GM18861 (cell line): ENCODE measurements around the gene PEX7.
"Not testable (repeated sequence)": the region's sequence is repeated elsewhere in the genome, so short reads cannot be mapped to it uniquely, and the experiment has no call there.

Source experiments
- ATAC-seq: cut with Tn5 transposase; IDR thresholded peaks from one replicate; pipeline ENCODE4 v1.9.1; 2021; ENCODE audit not compliant: unreplicated experiment

Gene PEX7

GRCh38 chr6:136893187-136893586 is 70.8 kb downstream of the PEX7 start:
- no peak for ATAC-seq

DNA sequence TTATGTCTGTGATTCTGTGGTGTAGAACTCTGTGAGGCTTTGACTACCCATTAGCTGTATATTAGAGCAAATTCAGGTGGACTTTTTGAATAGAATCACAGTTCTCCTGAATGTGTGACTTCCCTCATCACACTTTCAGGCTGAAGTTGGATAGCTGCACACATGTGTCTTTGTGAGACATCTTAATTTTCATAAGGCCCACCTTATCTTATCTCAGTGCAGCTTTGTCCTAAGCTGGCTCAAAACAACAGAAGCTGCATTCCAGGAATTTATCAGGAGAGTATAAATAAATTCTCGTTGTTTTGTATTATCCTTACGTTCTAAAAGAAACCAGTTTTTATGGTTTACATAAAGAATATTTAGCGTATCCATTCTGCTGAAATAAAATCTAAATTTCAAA is 73.5 kb downstream of the PEX7 start:
- ATAC-seq: no peak

DNA sequence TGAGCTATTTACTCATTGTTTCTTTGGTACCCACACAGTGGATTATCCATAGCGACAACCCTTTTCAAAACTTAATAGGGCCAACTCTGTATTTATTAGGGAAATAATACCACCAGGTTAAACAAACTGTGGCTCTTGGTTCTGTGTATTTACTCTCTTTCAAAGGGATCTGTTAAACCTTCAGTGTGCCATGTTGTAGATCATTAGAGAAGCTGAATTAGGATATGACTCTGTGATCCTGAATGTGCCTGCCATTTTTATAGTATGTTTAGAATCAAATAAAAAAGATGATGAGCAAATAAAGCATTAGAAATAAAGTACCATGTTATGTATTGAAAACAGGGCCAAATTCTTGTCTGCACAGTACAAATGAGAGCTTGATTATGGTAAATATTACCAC is 74.7 kb downstream of the PEX7 start:
- no peak for ATAC-seq

DNA sequence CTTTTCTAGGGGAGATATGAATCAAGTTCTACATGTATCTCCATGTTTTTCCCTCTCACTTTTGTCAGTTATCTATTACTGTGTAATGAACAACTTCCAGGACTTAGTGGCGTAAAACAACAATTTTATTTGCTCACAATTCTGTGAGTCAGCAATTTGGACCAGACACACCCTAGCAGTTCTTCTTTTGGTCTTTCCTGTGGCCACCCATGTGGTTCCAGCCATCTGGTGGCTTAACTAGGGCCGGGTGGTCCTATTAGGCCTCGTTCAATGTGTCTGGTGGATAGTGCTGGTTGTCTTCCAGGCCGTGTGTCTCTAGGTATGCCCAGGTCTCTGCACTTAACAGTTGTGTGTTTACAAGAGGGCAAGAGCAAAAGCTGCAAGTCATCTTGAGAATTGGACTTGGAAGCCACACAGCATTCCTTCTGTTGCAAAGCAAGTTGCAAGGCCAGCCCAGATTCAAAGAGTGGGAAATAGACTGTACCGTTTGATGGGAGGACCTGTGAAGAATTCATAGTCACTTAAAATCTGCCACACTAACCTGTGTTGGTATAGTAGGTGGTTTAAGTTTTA is 78.9 kb downstream of the PEX7 start:
- no peak for ATAC-seq

- not testable (repeated sequence) for ATAC-seq
These were observed 82.1 kb downstream of the PEX7 start for GRCh38 chr6:136904477-136904876.

DNA sequence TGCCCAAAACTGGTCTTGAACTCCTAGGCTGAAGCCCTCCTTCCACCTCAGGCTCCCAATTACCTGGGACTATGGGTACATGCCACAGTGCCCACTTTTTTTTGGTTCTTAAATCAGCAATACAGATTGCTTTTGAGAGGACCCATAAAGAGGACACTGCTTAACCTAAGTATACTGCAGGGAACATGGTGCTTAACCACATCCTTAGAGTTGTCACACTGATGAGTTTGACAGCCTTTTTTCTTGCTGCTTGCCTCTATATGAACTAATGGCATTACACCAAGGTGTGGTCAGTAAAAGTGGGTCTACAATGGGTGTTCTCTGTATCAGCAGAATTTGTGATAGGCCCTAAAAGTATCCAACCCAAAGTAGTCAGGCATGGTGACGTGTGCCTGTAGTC is 92.6 kb downstream of the PEX7 start:
- no peak for ATAC-seq

- ATAC-seq: no peak
These were observed 96.3 kb downstream of the PEX7 start for GRCh38 chr6:136918706-136919105.

DNA sequence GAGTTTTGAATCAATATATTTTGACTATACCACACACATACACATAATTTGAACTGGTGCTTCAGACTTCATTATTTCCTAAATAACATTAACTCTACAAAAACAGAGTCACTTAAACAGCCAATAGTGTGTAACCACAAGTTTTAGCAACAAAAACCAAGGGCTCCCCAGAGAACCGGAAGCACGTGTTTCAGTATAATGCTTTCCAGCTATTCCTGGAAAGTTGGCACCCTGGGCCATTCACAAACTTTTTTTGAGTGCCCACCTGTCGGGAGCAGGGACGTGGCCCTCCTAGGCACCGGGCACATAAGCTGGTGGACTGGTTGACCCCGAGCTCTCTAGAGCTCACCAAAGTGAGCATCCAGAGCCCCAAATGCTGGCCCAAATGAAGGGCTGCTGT is 97.8 kb downstream of the PEX7 start:
- no peak for ATAC-seq

- ATAC-seq: no peak
These were observed 98.4 kb downstream of the PEX7 start for GRCh38 chr6:136920671-136921380.

- no peak for ATAC-seq
These were observed 99.1 kb downstream of the PEX7 start for GRCh38 chr6:136921381-136921935.

GRCh38 chr6:136921936-136922684 is 99.7 kb downstream of the PEX7 start, which contains the start of gene SLC35D3:
Gene SLC35D3 (plus strand): TSS chr6:136922301. CDS start chr6:136922429, 128 bp downstream.
- no peak for ATAC-seq

GRCh38 chr6:136922685-136923006 is 100.3 kb downstream of the PEX7 start:
- ATAC-seq: no peak

GRCh38 chr6:136923116-136923953 is 100.9 kb downstream of the PEX7 start:
- no peak for ATAC-seq

DNA sequence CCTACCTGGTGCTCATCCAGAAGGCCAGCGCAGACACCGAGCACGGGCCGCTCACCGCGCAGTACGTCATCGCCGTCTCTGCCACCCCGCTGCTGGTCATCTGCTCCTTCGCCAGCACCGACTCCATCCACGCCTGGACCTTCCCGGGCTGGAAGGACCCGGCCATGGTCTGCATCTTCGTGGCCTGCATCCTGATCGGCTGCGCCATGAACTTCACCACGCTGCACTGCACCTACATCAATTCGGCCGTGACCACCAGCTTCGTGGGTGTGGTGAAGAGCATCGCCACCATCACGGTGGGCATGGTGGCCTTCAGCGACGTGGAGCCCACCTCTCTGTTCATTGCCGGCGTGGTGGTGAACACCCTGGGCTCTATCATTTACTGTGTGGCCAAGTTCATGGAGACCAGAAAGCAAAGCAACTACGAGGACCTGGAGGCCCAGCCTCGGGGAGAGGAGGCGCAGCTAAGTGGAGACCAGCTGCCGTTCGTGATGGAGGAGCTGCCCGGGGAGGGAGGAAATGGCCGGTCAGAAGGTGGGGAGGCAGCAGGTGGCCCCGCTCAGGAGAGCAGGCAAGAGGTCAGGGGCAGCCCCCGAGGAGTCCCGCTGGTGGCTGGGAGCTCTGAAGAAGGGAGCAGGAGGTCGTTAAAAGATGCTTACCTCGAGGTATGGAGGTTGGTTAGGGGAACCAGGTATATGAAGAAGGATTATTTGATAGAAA is 101.7 kb downstream of the PEX7 start:
- ATAC-seq: no peak

DNA sequence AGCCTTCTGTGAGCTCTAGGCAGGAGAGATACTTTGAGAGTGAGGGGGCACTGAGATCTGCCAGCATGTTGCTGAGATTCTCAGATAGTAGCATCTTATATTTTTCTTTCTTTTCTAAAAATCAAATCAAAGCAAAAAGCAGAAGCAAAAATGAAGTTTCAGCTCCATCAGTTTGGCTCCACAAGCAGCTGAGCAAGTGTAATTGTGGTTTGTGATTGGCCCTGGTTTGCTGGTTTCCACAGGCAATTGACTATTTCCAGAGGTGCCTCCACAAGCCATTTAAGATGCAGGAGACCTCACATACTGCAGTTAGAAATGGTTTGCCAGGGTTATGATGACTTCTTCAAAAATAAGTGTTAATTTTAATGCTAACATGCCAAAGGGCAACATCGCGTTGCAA is 104.0 kb downstream of the PEX7 start:
- ATAC-seq: no peak

- ATAC-seq: no peak
These were observed 104.9 kb downstream of the PEX7 start for GRCh38 chr6:136927292-136927691.

DNA sequence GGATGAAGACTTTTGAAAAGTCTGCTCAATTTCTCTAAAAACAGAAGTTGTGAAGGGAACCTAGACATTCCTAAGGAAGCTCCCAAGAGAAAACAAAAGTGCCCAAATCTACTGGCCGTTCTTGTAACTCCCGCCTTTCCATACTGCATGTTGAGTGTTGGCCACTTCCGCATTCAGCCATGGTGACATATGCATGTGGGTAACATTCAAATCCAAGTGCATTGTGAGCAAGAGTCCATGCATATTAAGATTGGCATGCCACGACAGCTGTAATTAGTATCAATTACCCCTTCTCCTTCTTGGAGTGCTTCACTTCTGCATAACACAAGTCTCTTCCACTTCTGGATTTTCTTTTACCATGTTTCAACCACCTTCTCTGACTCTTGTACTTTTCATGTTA is 108.1 kb downstream of the PEX7 start:
- ATAC-seq: no peak

DNA sequence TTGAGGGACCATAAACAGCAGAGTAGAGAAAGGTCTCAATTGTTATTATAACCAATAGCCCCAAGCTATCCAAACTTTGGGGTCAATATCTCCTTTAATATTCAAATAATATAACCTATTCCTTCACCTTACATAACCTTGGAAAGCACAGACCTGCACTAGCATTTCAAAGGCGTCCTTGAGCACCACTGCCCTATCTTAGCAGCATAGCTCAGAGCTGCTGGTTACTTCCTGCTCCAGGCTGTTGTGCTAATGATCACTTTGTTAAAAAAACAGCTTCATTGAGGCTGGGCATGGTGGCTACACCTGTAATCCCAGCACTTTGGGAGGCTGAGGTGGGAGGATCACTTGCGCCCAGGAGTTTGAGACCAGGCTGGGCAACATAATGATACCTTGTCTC is 110.2 kb downstream of the PEX7 start:
- no peak for ATAC-seq

- no peak for ATAC-seq
These were observed 122.7 kb downstream of the PEX7 start for GRCh38 chr6:136945072-136945471.

DNA sequence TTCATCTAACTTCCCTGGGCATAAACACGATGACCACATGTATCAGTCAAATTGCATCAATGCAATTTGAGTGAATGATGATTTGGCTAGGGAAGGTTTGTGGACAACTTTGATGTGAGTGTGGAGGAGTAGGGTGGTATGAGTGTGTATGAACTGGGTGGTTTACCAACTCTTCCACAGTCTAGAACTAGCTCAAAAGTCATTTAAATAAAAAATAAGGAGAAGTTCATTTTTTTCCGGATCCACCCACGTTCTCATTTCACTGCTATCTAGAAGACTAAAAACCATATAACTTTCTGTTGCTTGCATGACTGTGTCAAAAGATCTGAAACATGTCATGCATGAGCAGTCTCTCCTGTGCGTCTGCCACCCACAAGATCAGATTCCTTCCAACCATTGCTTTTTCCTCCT is 123.3 kb downstream of the PEX7 start:
- ATAC-seq: no peak
